ENCODE measurements around the gene KNDC1.

Gene KNDC1

DNA sequence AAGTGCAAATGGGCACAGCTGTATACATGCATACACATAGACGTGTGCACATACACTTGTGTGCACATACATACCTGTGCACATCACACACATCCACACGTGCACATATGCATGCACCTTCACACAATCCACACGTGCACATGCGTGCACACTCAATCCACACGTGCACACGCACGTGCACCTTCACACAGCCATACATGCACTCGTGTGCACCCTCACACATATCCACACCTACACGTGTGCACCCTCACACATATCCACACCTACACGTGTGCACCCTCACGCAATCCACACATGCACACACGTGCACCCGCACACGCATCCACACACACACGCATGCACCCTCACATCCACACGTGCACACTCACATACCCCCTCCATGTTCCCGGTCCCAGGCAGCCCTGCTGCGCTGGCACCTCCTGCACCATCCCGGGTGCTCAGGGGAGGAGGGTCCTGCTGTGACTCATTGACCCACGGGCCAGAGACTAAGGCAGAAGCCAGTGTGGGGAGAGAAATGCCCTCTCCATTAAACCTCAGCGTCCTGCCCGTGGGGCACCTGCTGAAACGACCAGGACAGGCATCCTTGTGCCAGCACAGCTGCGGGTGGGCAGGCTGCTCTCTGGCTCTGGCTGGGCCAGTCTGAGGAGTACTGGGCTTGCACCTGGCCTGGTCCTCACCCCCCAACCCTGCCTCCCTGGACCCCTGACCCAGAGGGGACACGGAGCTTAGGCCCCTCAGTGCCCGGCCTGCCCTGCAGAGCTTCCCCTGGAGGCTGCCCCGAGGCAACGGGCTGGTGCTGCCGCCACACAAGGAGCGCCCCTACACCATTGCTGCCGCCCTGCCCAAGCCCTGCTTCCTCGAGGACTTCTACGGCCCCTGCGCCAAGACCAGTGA is 52.2 kb downstream of the KNDC1 start:
- H3K4me3 ChIP-seq (ENCODE audit: low read depth, low read length) = no peak overlapping the region
- TF ChIP-seq, protein P1, sequence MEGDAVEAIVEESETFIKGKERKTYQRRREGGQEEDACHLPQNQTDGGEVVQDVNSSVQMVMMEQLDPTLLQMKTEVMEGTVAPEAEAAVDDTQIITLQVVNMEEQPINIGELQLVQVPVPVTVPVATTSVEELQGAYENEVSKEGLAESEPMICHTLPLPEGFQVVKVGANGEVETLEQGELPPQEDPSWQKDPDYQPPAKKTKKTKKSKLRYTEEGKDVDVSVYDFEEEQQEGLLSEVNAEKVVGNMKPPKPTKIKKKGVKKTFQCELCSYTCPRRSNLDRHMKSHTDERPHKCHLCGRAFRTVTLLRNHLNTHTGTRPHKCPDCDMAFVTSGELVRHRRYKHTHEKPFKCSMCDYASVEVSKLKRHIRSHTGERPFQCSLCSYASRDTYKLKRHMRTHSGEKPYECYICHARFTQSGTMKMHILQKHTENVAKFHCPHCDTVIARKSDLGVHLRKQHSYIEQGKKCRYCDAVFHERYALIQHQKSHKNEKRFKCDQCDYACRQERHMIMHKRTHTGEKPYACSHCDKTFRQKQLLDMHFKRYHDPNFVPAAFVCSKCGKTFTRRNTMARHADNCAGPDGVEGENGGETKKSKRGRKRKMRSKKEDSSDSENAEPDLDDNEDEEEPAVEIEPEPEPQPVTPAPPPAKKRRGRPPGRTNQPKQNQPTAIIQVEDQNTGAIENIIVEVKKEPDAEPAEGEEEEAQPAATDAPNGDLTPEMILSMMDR (IDR thresholded peaks at IDR 0.05; ENCODE audit: borderline replicate concordance, insufficient read depth, low read depth, low read length) = no peak

DNA sequence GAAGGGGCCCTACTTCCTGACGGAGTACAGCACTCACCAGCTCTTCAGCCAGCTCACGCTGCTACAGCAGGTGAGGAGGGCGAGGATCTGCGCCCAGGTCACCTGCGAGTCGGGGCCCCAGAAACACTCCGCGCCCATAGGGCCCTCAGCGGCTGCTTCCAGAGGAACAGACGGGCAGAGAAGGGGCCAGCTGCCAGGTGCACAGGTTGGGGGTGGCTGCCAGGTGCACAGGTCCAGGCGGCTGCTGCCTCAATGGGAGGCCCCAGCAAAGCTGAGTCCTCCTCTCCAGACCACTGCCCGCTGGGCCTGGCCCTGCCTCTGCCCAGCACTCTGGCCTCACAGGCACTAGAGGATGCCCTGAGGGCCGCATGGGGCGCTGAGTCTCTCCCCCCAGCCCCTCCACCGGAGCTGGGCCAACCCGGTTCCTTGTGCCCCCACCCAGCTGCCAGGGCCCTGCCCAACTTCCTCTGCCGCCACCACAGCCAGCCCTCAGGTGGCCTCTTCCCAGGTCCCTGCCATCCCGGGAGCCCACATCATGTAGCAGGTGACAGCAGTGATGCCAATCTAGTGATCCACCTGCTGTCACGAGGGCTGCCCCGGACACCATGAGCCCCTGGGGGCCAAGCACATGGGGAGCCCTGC is 53.0 kb downstream of the KNDC1 start:
- TF ChIP-seq, protein P1 (IDR thresholded peaks at IDR 0.05; ENCODE audit: borderline replicate concordance, insufficient read depth, low read depth, low read length) = no peak
- no peak overlapping the region for H3K4me3 ChIP-seq (ENCODE audit: low read depth, low read length)

DNA sequence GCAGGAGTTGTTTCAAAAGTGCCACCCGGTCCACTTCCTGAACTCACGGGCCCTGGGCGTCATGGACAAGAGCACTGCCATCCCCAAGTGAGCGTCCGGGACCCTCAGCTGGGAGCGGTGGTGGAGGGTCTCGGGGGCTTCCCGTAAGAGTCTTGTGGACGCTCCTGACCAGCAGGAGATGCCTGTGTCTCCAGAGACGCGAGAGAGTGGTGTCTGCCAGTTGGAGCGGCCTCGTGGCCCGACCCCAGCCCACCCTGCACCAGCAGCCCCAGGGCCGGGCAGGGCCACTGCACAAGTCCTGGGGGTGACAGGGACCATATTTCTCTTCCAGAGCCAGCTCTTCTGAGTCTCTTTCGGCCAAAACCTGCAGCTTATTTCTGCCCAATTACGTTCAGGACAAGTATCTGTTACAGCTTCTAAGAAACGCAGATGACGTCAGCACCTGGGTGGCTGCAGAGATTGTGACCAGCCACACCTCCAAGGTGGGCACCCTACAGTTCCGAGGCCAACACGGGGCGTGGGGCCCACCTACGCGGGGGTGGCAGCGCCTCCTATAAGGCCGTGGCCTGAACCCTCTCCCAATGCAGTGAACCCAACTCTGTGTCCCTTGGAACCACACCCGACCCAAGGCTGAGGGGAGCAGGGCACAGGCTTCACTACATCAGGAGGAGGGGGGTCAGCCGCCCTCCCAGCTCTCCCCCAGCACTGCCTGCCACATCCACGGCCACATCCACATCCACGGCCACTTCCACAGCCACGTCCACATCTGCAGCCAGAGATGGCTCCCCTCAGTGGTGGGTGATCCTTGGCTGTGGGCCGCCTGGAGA is 53.8 kb downstream of the KNDC1 start:
- no peak overlapping the region for H3K4me3 ChIP-seq (ENCODE audit: low read depth, low read length)
- TF ChIP-seq, protein P1 (IDR thresholded peaks at IDR 0.05; ENCODE audit: borderline replicate concordance, insufficient read depth, low read depth, low read length) = no peak

DNA sequence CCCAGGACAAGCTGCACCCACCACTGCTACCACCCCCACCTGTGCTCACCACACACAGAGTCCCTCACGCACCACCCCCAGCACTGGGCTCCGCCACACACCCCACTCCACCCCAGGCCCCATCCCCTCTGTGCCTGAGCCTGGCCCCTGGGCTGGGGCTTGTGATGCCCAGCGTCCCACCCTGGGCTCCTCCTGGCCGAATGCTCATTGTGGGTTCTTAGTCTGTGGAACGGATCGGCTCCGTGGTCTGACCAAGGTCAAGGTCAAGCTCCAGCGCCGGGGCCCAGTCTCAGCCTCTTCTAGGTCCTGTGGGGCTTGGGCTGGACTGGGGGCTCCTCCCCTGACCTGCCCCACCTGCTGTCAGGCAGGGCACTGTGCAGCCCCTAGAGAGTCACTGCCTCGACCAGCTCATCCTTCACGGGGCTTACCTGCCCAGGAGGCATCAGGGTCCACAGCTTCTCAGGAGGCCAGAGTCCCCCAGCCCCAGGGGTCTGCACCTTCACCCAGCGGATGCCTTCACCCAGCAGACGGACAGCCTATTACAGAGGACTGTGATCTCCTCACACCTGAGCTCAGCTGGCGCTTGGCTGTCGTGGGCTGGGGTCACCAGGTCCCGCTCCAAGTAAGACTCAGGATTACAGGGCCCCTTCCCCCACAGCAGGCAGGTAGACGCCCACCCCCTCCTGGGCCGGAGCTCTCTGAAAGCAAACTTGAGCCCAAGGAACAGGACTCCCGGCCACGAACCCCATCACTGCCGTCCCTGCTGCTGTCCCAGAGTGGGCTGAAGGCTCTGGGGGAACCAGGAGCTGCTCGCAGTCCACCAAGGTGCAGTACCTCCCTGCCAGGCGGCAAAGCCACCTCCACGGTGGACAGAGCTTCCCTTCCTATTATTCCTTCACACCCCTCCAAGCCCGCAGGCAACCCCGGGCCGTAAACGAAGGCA is 54.7 kb downstream of the KNDC1 start:
- TF ChIP-seq, protein P1 (IDR thresholded peaks at IDR 0.05; ENCODE audit: borderline replicate concordance, insufficient read depth, low read depth, low read length) = no peak

DNA sequence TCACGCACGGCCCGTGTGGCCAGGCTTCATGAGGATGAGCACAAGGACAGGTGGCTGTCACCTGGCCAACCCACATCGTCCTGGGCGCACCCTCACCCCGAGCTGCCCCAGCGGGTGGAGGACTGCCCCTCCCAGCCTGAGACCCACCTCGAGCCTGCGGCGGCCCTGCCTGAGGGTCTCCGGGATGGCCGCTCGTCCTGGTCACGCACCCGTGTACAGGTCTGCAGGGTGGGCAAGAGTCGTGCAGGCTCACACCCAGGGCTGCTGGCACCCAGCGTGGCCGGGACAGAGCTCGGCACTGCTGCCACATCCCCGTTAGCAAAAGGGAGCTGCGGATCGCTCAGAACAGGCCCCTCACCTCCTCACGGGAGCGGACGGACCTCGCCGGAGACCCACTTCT is 55.6 kb downstream of the KNDC1 start:
- TF ChIP-seq, protein P1 (IDR thresholded peaks at IDR 0.05; ENCODE audit: borderline replicate concordance, insufficient read depth, low read depth, low read length) = no peak
- H3K4me3 ChIP-seq (ENCODE audit: low read depth, low read length) = no peak overlapping the region

More for the DNA sequence above, 54.7 kb downstream of the KNDC1 start:
- no peak overlapping the region for H3K4me3 ChIP-seq (ENCODE audit: low read depth, low read length)

DNA sequence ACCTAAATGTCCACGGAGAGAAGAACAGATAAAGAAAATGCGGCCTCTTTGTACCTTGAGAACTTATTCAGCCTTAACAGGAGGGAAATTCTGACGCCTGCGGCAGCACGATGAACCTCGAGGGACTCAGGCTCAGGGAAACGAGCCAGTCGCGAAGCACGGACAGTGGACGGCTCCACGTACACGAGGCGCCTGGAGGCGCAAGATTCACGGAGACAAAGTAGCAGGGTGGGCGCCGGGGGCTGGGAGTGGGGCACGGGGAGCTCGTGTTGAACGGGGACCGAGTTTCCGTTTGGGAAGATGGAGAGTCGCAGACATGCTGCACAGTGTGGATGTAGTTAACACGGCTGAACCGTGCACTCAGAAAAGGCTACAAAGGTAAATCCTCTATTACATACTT is 56.8 kb downstream of the KNDC1 start:
- H3K4me3 ChIP-seq (ENCODE audit: low read depth, low read length) = no peak overlapping the region
- TF ChIP-seq, protein P1 (IDR thresholded peaks at IDR 0.05; ENCODE audit: borderline replicate concordance, insufficient read depth, low read depth, low read length) = no peak

Data from GM12875 (cell line).